H1 (cell line): Measurements from ENCODE around the gene DNAAF8. TPM values are rescaled to one million over a fixed set of nuclear protein-coding genes. Genes with fewer than 3 reads are reported as not detected.

Experiments used
- CTCF ChIA-PET: fragments of 300-600 bp; sonication (Branson Sonifier 250); formaldehyde crosslinking; loops from one replicate; lab custom pipeline; 2021; ENCODE audit not compliant: partially characterized antibody; lab: Charles Lee
- POLR2A ChIA-PET: fragments of 300-600 bp; sonication (Branson Sonifier 250); formaldehyde crosslinking; loops from one replicate; lab custom pipeline; 2021; ENCODE audit warnings: inconsistent platforms; ENCODE audit not compliant: partially characterized antibody; lab: Charles Lee
- DNase-seq, 2 experiments: peaks; one replicate each; pipeline versions ENCODE4 v3.0.0 to v3.0.0-alpha.2; 2010 to 2022; ENCODE audit warnings: low spot score in 2 of 2, low read depth in 1 of 2, mixed read lengths in 1 of 2
- FAIRE-seq: peaks from 2 replicates; lab custom pipeline; 2011; peaks lifted over from hg19 to GRCh38; lab: Jason Lieb, UNC
- H2AFZ ChIP-seq: 2 replicates; pipeline ENCODE4 v1.8.1; 2012; ENCODE audit warnings: low read length, inconsistent platforms
- H2AK5ac ChIP-seq: 2 replicates; pipeline ENCODE4 v1.6.1; 2013; ENCODE audit warnings: low read depth, low read length
- H2BK120ac ChIP-seq: replicated peaks from 2 replicates; pipeline ENCODE3; 2013; ENCODE audit warnings: low read depth, low read length, inconsistent platforms
- H2BK12ac ChIP-seq: 2 replicates; pipeline ENCODE4 v1.6.1; 2013; ENCODE audit warnings: low read depth, low read length
- H2BK15ac ChIP-seq: 2 replicates; pipeline ENCODE4 v1.6.1; 2013; ENCODE audit warnings: low read length
- H2BK20ac ChIP-seq: 2 replicates; pipeline ENCODE4 v1.6.1; 2013; ENCODE audit warnings: low read length
- H2BK5ac ChIP-seq: 2 replicates; pipeline ENCODE4 v1.6.1; 2013; ENCODE audit warnings: low read depth, low read length
- H3K14ac ChIP-seq: 2 replicates; pipeline ENCODE4 v1.6.1; 2013; ENCODE audit warnings: inconsistent platforms; ENCODE audit not compliant: insufficient read length
- H3K18ac ChIP-seq: 2 replicates; pipeline ENCODE4 v1.6.1; 2013; ENCODE audit warnings: low read length; ENCODE audit errors: extremely low read depth
- H3K23ac ChIP-seq: 2 replicates; pipeline ENCODE4 v1.6.1; 2013; ENCODE audit warnings: inconsistent platforms; ENCODE audit not compliant: insufficient read length
- H3K23me2 ChIP-seq: 2 replicates; pipeline ENCODE4 v1.6.1; 2013; ENCODE audit warnings: low read depth, low read length
- H3K27ac ChIP-seq: 2 replicates; pipeline ENCODE4 v1.6.1; 2011; ENCODE audit warnings: low read depth, low read length, inconsistent platforms
- H3K27me3 ChIP-seq, 4 experiments: replicated peaks in 1 of 4; 1 replicate in 1 of 4; 2 replicates in 3 of 4; pipeline versions ENCODE4 v1.6.1 to v1.8.1; 2011 to 2013; ENCODE audit warnings: low read length in 3 of 4, mild to moderate bottlenecking in 3 of 4, inconsistent platforms in 2 of 4, mixed read lengths in 2 of 4, moderate library complexity in 1 of 4; ENCODE audit not compliant: control insufficient read depth in 3 of 4, insufficient read depth in 3 of 4; ENCODE audit errors: extremely low read depth in 1 of 4
- H3K36me3 ChIP-seq, 4 experiments: 2 replicates each; pipeline versions ENCODE4 v1.6.1 to v1.8.1; 2011 to 2013; ENCODE audit warnings: mild to moderate bottlenecking in 4 of 4, low read length in 3 of 4, moderate library complexity in 2 of 4, control low read depth in 1 of 4, inconsistent platforms in 1 of 4; ENCODE audit not compliant: insufficient read depth in 4 of 4, control insufficient read depth in 2 of 4
- H3K4ac ChIP-seq: replicated peaks from 2 replicates; pipeline ENCODE3; 2013; ENCODE audit warnings: low read length, low read depth, mixed read lengths, inconsistent platforms; ENCODE audit not compliant: insufficient read length
- H3K4me1 ChIP-seq, 4 experiments: replicated peaks in 1 of 4; 1 replicate in 1 of 4; 2 replicates in 3 of 4; pipeline versions ENCODE4 v1.6.1 to v1.8.1; 2011 to 2013; ENCODE audit warnings: low read length in 3 of 4, inconsistent platforms in 2 of 4, mixed read lengths in 1 of 4; ENCODE audit not compliant: insufficient read depth in 4 of 4, control insufficient read depth in 3 of 4
- H3K4me2 ChIP-seq, 2 experiments: 2 replicates each; pipeline versions ENCODE4 v1.6.1 to v1.8.1; 2011 to 2013; ENCODE audit warnings: low read depth in 2 of 2, low read length in 2 of 2, control low read depth in 1 of 2, inconsistent platforms in 1 of 2, mild to moderate bottlenecking in 1 of 2; ENCODE audit not compliant: insufficient read depth in 1 of 2
- H3K4me3 ChIP-seq, 4 experiments: fragments of 200-600, 300-600 bp in 1 of 4; sonication (generic), shearing (Covaris generic), sonication (Bioruptor Twin) in 1 of 4; 2 replicates each; pipeline versions ENCODE4 v1.5.1 to v1.8.1; 2011 to 2016; ENCODE audit warnings: low read length in 4 of 4, low read depth in 3 of 4, control low read depth in 2 of 4, inconsistent platforms in 2 of 4, mild to moderate bottlenecking in 2 of 4, mixed read lengths in 1 of 4, moderate library complexity in 1 of 4; ENCODE audit not compliant: insufficient read depth in 2 of 4; ENCODE audit errors: extremely low read depth in 1 of 4
- H3K56ac ChIP-seq: replicated peaks from 2 replicates; pipeline ENCODE3; 2013; ENCODE audit warnings: low read depth, mild to moderate bottlenecking, mixed read lengths, low read length, inconsistent platforms; ENCODE audit not compliant: insufficient read length
- H3K79me1 ChIP-seq: 2 replicates; pipeline ENCODE4 v1.6.1; 2013; ENCODE audit warnings: low read depth, low read length, control low read depth
- H3K79me2 ChIP-seq, 2 experiments: 2 replicates each; pipeline versions ENCODE4 v1.6.1 to v1.8.1; 2012 to 2013; ENCODE audit warnings: low read length in 2 of 2, mild to moderate bottlenecking in 2 of 2, inconsistent platforms in 1 of 2; ENCODE audit not compliant: insufficient read depth in 2 of 2, control insufficient read depth in 1 of 2
- H3K9ac ChIP-seq, 4 experiments: replicated peaks in 1 of 4; 1 replicate in 1 of 4; 2 replicates in 3 of 4; pipeline versions ENCODE4 v1.6.1 to v1.8.1; 2011 to 2013; ENCODE audit warnings: low read depth in 3 of 4, low read length in 3 of 4, control low read depth in 2 of 4, mild to moderate bottlenecking in 2 of 4, moderate library complexity in 2 of 4, inconsistent platforms in 1 of 4; ENCODE audit errors: extremely low read depth in 1 of 4
- H3K9me3 ChIP-seq, 2 experiments: 2 replicates each; pipeline versions ENCODE4 v1.6.1 to v1.8.1; 2012 to 2013; ENCODE audit warnings: mild to moderate bottlenecking in 2 of 2, moderate library complexity in 2 of 2, control low read depth in 1 of 2, inconsistent platforms in 1 of 2, low read depth in 1 of 2, low read length in 1 of 2, mixed read lengths in 1 of 2; ENCODE audit not compliant: insufficient read depth in 2 of 2
- H4K20me1 ChIP-seq, 2 experiments: replicated peaks in 1 of 2; 2 replicates each; pipeline versions ENCODE3 to v1.8.1; 2011 to 2013; ENCODE audit warnings: inconsistent platforms in 2 of 2, low read length in 2 of 2, mild to moderate bottlenecking in 1 of 2; ENCODE audit not compliant: insufficient read depth in 2 of 2, control insufficient read depth in 1 of 2
- H4K5ac ChIP-seq: 2 replicates; pipeline ENCODE4 v1.6.1; 2013; ENCODE audit warnings: low read length, low read depth, mixed read lengths, inconsistent platforms; ENCODE audit not compliant: insufficient read length
- H4K8ac ChIP-seq: 2 replicates; pipeline ENCODE4 v1.8.0; 2013; ENCODE audit warnings: mild to moderate bottlenecking, moderate library complexity, low read length, inconsistent platforms; ENCODE audit not compliant: insufficient read depth; ENCODE audit errors: extremely low read depth
- H4K91ac ChIP-seq: replicated peaks from 2 replicates; pipeline ENCODE3; 2013; ENCODE audit warnings: low read length, mixed read lengths, inconsistent platforms; ENCODE audit not compliant: insufficient read length
- CEBPB ChIP-seq: IDR thresholded peaks from 2 replicates; pipeline ENCODE4 v1.6.1; 2012; ENCODE audit warnings: low read depth, low read length
- EZH2 ChIP-seq: fragments of 200-600 bp; sonication (generic); IDR thresholded peaks from 2 replicates; pipeline ENCODE4 v1.7.1; 2012; ENCODE audit warnings: low read depth, mild to moderate bottlenecking, moderate library complexity, low read length, inconsistent platforms; ENCODE audit not compliant: severe bottlenecking
- FOSL1 ChIP-seq: IDR thresholded peaks from 2 replicates; pipeline ENCODE4 v1.6.1; 2011; ENCODE audit warnings: mild to moderate bottlenecking, low read depth, low read length, moderate library complexity; ENCODE audit not compliant: insufficient read depth
- GTF2F1 ChIP-seq: IDR thresholded peaks from 2 replicates; pipeline ENCODE4 v1.6.1; 2012; ENCODE audit warnings: low read depth, low read length, improper control_type of control experiment, borderline replicate concordance
- KDM5A ChIP-seq: fragments of 200-600 bp; IDR thresholded peaks from 2 replicates; pipeline ENCODE4 v1.7.1; 2012; ENCODE audit warnings: mild to moderate bottlenecking, low read length, inconsistent platforms, mixed read lengths
- NANOG ChIP-seq: IDR thresholded peaks from 2 replicates; pipeline ENCODE4 v1.6.1; 2011; ENCODE audit warnings: low read length, low read depth, mild to moderate bottlenecking, inconsistent platforms; ENCODE audit not compliant: insufficient read depth, poor library complexity, severe bottlenecking
- SAP30 ChIP-seq: fragments of 300-600 bp; sonication (generic); IDR thresholded peaks from 2 replicates; pipeline ENCODE4 v1.7.1; 2012; ENCODE audit warnings: low read length, moderate library complexity, mild to moderate bottlenecking, inconsistent platforms; ENCODE audit not compliant: insufficient read depth, insufficient replicate concordance
- SP1 ChIP-seq: IDR thresholded peaks from 2 replicates; pipeline ENCODE4 v1.6.1; 2011; ENCODE audit warnings: low read depth, low read length
- SP4 ChIP-seq: IDR thresholded peaks from 2 replicates; pipeline ENCODE4 v1.6.1; 2012; ENCODE audit warnings: low read length, inconsistent platforms
- SUZ12 ChIP-seq: fragments of 200-600 bp; sonication (generic); IDR thresholded peaks from 2 replicates; pipeline ENCODE4 v1.6.1; 2012; ENCODE audit warnings: mild to moderate bottlenecking, inconsistent platforms, low read length, moderate library complexity, mixed read lengths
- TEAD4 ChIP-seq: IDR thresholded peaks from 2 replicates; pipeline ENCODE4 v1.6.1; 2012; ENCODE audit warnings: low read depth, low read length, inconsistent platforms, mixed read lengths
- WGBS, 2 experiments: shearing (Covaris generic) in 1 of 2; methylation state at CpG; one replicate each; pipeline versions ENCODE4 v1.1.6 to v1.1.7; 2013 to 2015; ENCODE audit warnings: low lambda C conversion rate in 2 of 2, mixed read lengths in 2 of 2, inconsistent platforms in 1 of 2, low coverage in 1 of 2, missing lambda C conversion rate in 1 of 2; ENCODE audit not compliant: insufficient replicate concordance in 2 of 2, insufficient coverage in 1 of 2, insufficient read length in 1 of 2; ENCODE audit errors: extremely low coverage in 1 of 2, missing lambda C conversion rate in 1 of 2; 5-methylcytosine and 5-hydroxymethylcytosine counted together
- polyA plus RNA-seq, 7 experiments: library from polyadenylated mRNA; depleted of rRNA in 3 of 7; stranded (reverse) in 5 of 7; unstranded in 2 of 7; fragments of >200 nt in 5 of 7; fragments of 200-250 nt in 2 of 7; gene quantifications; 1 replicate in 5 of 7; 2 replicates in 1 of 7; 4 replicates in 1 of 7; pipeline versions ENCODE4 v1.2.1 to v1.2.3, GENCODE V29; 2011 to 2013; ENCODE audit warnings: missing spikeins in 2 of 7, mixed read lengths in 2 of 7
- total RNA-seq: library from RNA; stranded (reverse); fragmentation: NEBNext Ultra II Directional; extraction: Animal tissue kit (Norgen Biotek cat#: 25700); gene quantifications from 2 replicates; pipeline ENCODE4 v1.2.1, GENCODE V29; 2021
- TF ChIP-seq, protein P1 (sequence below): IDR thresholded peaks from 2 replicates; pipeline ENCODE4 v1.6.1; 2011; ENCODE audit warnings: low read length, improper control_type of control experiment

The DNAAF8 gene
- total and polyA plus RNA-seq, 2 of the 8 experiments (the other 6 are each of a cell fraction or from before 2014, with no cell fraction given) = 0.39 TPM; not detected in 1

DNA sequence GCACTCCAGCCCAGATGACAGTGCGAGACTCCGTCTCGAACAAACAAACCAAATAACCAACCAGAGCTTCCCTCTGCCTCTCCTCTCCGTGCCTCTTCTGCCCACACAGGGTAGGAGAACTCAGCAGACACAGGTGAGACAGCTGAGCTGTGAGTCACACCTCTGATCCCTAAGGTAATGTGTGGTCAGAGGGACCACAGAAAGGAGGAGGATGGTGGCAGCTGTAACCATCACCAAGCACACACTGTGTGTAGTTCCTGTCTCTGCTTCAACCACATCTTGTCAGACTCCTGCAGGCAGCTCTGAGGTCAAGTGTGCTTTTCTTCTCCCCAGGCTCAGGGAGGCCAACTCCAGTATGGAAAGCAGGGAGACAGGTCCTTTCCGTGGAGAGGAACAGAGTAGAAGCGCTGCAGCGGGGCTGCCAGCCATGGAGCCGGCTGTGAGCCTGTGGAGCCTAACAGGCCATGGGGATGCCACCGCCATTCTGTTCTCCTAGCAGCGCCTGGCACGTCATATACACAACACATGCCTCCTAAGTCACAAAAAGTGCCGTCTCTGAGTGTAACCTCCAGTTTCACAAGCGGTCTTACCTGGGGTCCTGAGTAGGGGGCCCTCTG lies 33.8 kb upstream of the DNAAF8 start:
- H4K8ac ChIP-seq = no peak overlapping the region
- no peak overlapping the region for H3K27ac ChIP-seq
- H3K27me3 ChIP-seq = no peaks in the 10 kb centered on the region
- H2BK120ac ChIP-seq = no peak overlapping the region
- WGBS, 2 experiments = 95% methylated on average over 13 of the region's 13 CpGs; no CpG with 5 or more reads in 1 of the 2 experiments
- H3K14ac ChIP-seq = no peak overlapping the region
- H3K4me2 ChIP-seq = no peak overlapping the region
- no peak overlapping the region for H2BK20ac ChIP-seq
- no peak overlapping the region for H2BK12ac ChIP-seq
- H3K36me3 ChIP-seq = peaks cover 21 to 49% (median 43%) of the 10 kb centered on the region in 4 experiments
- no peaks in the 10 kb centered on the region for H3K79me2 ChIP-seq
- no peak overlapping the region for H2AK5ac ChIP-seq
- no peaks in the 10 kb centered on the region for H3K9me3 ChIP-seq
- peaks cover 0 to 21% of the 10 kb centered on the region in 2 experiments for H4K20me1 ChIP-seq
- H2BK5ac ChIP-seq = no peak overlapping the region
- H4K5ac ChIP-seq = no peak overlapping the region
- H3K23ac ChIP-seq = no peak overlapping the region
- no peaks in the 10 kb centered on the region for H3K23me2 ChIP-seq
- no peaks in the 10 kb centered on the region for H3K79me1 ChIP-seq
- no peak overlapping the region for H2BK15ac ChIP-seq
- no peaks in the 10 kb centered on the region for H3K4me1 ChIP-seq
- DNase-seq = no peak
- CTCF ChIA-PET = interaction anchor here (0.8 to 1.2 kb wide), 2 partner anchors 17 to 77 kb away, joined by 3 to 4 read pairs; no protein-coding TSS in a partner anchor
- FAIRE-seq = no peak
- H2AFZ ChIP-seq = no peak overlapping the region
- H3K9ac ChIP-seq = no peak overlapping the region
- H3K4ac ChIP-seq = no peak overlapping the region
- H3K4me3 ChIP-seq = no peak overlapping the region
- H3K18ac ChIP-seq = no peak overlapping the region
- POLR2A ChIA-PET = interaction anchor here (1.0 to 1.1 kb wide), 4 partner anchors 10 to 77 kb away, joined by 3 read pairs; no protein-coding TSS in a partner anchor
- H3K56ac ChIP-seq = no peak overlapping the region
- H4K91ac ChIP-seq = no peak overlapping the region
- TF ChIP-seq CEBPB (no peak), KDM5A (no peak), GTF2F1 (no peak), EZH2 (no peak), SUZ12 (no peak), SAP30 (no peak), TEAD4 (no peak), NANOG (no peak), FOSL1 (no peak), SP1 (no peak), SP4 (no peak)
- TF ChIP-seq, protein P1, sequence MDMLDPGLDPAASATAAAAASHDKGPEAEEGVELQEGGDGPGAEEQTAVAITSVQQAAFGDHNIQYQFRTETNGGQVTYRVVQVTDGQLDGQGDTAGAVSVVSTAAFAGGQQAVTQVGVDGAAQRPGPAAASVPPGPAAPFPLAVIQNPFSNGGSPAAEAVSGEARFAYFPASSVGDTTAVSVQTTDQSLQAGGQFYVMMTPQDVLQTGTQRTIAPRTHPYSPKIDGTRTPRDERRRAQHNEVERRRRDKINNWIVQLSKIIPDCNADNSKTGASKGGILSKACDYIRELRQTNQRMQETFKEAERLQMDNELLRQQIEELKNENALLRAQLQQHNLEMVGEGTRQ = no peak
